H9 (cell line): ENCODE data around the gene NDE1. TPM values are rescaled to one million over a fixed set of nuclear protein-coding genes. Genes with fewer than 3 reads are reported as not detected.

Source experiments
- DNase-seq: peaks from one replicate; pipeline ENCODE4 v3.0.0-alpha.2; 2017
- H2AFZ ChIP-seq: one replicate; pipeline ENCODE4 v1.6.1; 2013; ENCODE audit warnings: mild to moderate bottlenecking, low read length, control low read depth, moderate library complexity
- H2AK5ac ChIP-seq: 2 replicates; pipeline ENCODE4 v1.6.1; 2013; ENCODE audit warnings: low read length, control low read depth, mixed read lengths; ENCODE audit not compliant: insufficient read length
- H2BK120ac ChIP-seq: one replicate; pipeline ENCODE4 v1.6.1; 2013; ENCODE audit warnings: low read depth, mild to moderate bottlenecking, low read length, control low read depth, inconsistent platforms; ENCODE audit not compliant: poor library complexity, severe bottlenecking
- H2BK12ac ChIP-seq: 2 replicates; pipeline ENCODE4 v1.6.1; 2013; ENCODE audit warnings: low read length, control low read depth, mixed read lengths, low read depth; ENCODE audit not compliant: insufficient read length
- H2BK15ac ChIP-seq: 2 replicates; pipeline ENCODE4 v1.6.1; 2013; ENCODE audit warnings: low read depth, low read length, control low read depth
- H2BK20ac ChIP-seq: one replicate; pipeline ENCODE4 v1.6.1; 2013; ENCODE audit warnings: low read depth, mild to moderate bottlenecking, low read length, control low read depth, inconsistent platforms; ENCODE audit not compliant: poor library complexity, severe bottlenecking
- H2BK5ac ChIP-seq: 2 replicates; pipeline ENCODE4 v1.6.1; 2013; ENCODE audit warnings: low read length, control low read depth, mixed read lengths; ENCODE audit not compliant: insufficient read length
- H3K14ac ChIP-seq: 2 replicates; pipeline ENCODE4 v1.6.1; 2013; ENCODE audit warnings: low read length, control low read depth; ENCODE audit not compliant: insufficient read depth
- H3K18ac ChIP-seq: 2 replicates; pipeline ENCODE4 v1.6.1; 2013; ENCODE audit warnings: low read depth, mild to moderate bottlenecking, mixed read lengths, low read length, control low read depth; ENCODE audit not compliant: insufficient read length
- H3K23ac ChIP-seq: 2 replicates; pipeline ENCODE4 v1.6.1; 2013; ENCODE audit warnings: low read length, control low read depth, mixed read lengths, low read depth; ENCODE audit not compliant: insufficient read length
- H3K23me2 ChIP-seq: 2 replicates; pipeline ENCODE4 v1.6.1; 2013; ENCODE audit warnings: low read depth, mild to moderate bottlenecking, mixed read lengths, low read length, control low read depth; ENCODE audit not compliant: insufficient read length, poor library complexity, severe bottlenecking
- H3K27ac ChIP-seq: 2 replicates; pipeline ENCODE4 v1.5.1; 2013; ENCODE audit warnings: low read length, control low read depth, mixed read lengths, low read depth; ENCODE audit not compliant: insufficient read length
- H3K27me3 ChIP-seq: 2 replicates; pipeline ENCODE4 v1.6.1; 2013; ENCODE audit warnings: low read length, control low read depth, inconsistent platforms; ENCODE audit not compliant: insufficient read depth
- H3K4ac ChIP-seq: 2 replicates; pipeline ENCODE4 v1.6.1; 2013; ENCODE audit warnings: low read depth, mild to moderate bottlenecking, control low read depth, inconsistent platforms, low read length, moderate library complexity
- H3K4me1 ChIP-seq: 2 replicates; pipeline ENCODE4 v1.6.1; 2013; ENCODE audit warnings: low read length, control low read depth, inconsistent platforms; ENCODE audit not compliant: insufficient read depth
- H3K4me2 ChIP-seq: 2 replicates; pipeline ENCODE4 v1.6.1; 2013; ENCODE audit warnings: low read length, control low read depth, mixed read lengths; ENCODE audit not compliant: insufficient read length, insufficient read depth
- H3K56ac ChIP-seq: 2 replicates; pipeline ENCODE4 v1.6.1; 2013; ENCODE audit warnings: low read depth, mild to moderate bottlenecking, mixed read lengths, low read length, control low read depth; ENCODE audit not compliant: insufficient read length
- H3K79me1 ChIP-seq: 2 replicates; pipeline ENCODE4 v1.6.1; 2013; ENCODE audit warnings: low read depth, mild to moderate bottlenecking, moderate library complexity, low read length, control low read depth, inconsistent platforms; ENCODE audit not compliant: insufficient read depth, poor library complexity, severe bottlenecking
- H3K79me2 ChIP-seq: 2 replicates; pipeline ENCODE4 v1.6.1; 2013; ENCODE audit warnings: low read length, control low read depth, inconsistent platforms; ENCODE audit not compliant: insufficient read depth
- H3K9ac ChIP-seq: 2 replicates; pipeline ENCODE4 v1.6.1; 2013; ENCODE audit warnings: low read length, control low read depth, mixed read lengths; ENCODE audit not compliant: insufficient read length; ENCODE audit errors: extremely low read depth
- H3K9me3 ChIP-seq: one replicate; pipeline ENCODE4 v1.6.1; 2013; ENCODE audit warnings: low read depth, low read length, inconsistent platforms; ENCODE audit not compliant: control insufficient read depth
- H3T11ph ChIP-seq: one replicate; pipeline ENCODE4 v1.6.1; 2013; ENCODE audit warnings: mild to moderate bottlenecking, low read length, control low read depth, inconsistent platforms
- H4K20me1 ChIP-seq: one replicate; pipeline ENCODE4 v1.6.1; 2013; ENCODE audit not compliant: control insufficient read depth, insufficient read length, insufficient read depth
- H4K5ac ChIP-seq: 2 replicates; pipeline ENCODE4 v1.6.1; 2013; ENCODE audit warnings: low read depth, mild to moderate bottlenecking, mixed read lengths, low read length, control low read depth; ENCODE audit not compliant: insufficient read length
- H4K8ac ChIP-seq: replicated peaks from 2 replicates; pipeline ENCODE4 v1.6.1; 2013; ENCODE audit warnings: low read length, control low read depth, mixed read lengths, low read depth; ENCODE audit not compliant: insufficient read length
- H4K91ac ChIP-seq: 2 replicates; pipeline ENCODE4 v1.6.1; 2013; ENCODE audit warnings: low read depth, mild to moderate bottlenecking, moderate library complexity, mixed read lengths, low read length, control low read depth; ENCODE audit not compliant: insufficient read length
- H3K27ac Mint-ChIP-seq, 3 experiments: 2 replicates in 2 of 3; 3 replicates in 1 of 3; pipeline ENCODE4 v1.8.0; 2020 to 2021; ENCODE audit warnings: mixed read lengths in 3 of 3, mild to moderate bottlenecking in 1 of 3, moderate library complexity in 1 of 3
- H3K27me3 Mint-ChIP-seq: 2 replicates; pipeline ENCODE4 v1.8.0; 2021; ENCODE audit warnings: low read depth, mild to moderate bottlenecking, moderate library complexity, mixed read lengths
- H3K36me3 Mint-ChIP-seq, 3 experiments: 2 replicates in 2 of 3; 3 replicates in 1 of 3; pipeline ENCODE4 v1.8.0; 2020 to 2021; ENCODE audit warnings: low read depth in 3 of 3, mixed read lengths in 3 of 3; ENCODE audit not compliant: insufficient read depth in 1 of 3
- H3K4me1 Mint-ChIP-seq, 2 experiments: 2 replicates each; pipeline ENCODE4 v1.8.0; 2020; ENCODE audit warnings: mixed read lengths in 2 of 2
- H3K4me3 Mint-ChIP-seq, 2 experiments: 2 replicates in 1 of 2; 3 replicates in 1 of 2; pipeline ENCODE4 v1.8.0; 2020 to 2021; ENCODE audit warnings: mild to moderate bottlenecking in 2 of 2, mixed read lengths in 2 of 2, moderate library complexity in 1 of 2
- H3K9me3 Mint-ChIP-seq, 2 experiments: 2 replicates in 1 of 2; 3 replicates in 1 of 2; pipeline ENCODE4 v1.8.0; 2020; ENCODE audit warnings: mild to moderate bottlenecking in 2 of 2, mixed read lengths in 2 of 2, moderate library complexity in 1 of 2
- CTCF ChIP-seq: fragments of 200-600 bp; sonication (generic); conservative IDR thresholded peaks from 3 replicates; pipeline ENCODE4 v1.8.0; 2021; ENCODE audit warnings: antibody characterized with exemption, mild to moderate bottlenecking
- WGBS: extraction: QIAGEN DNeasy Blood & Tissue Kit; methylation state at CpG from one replicate; pipeline ENCODE4 v1.1.7; 2013; ENCODE audit warnings: missing lambda C conversion rate, low lambda C conversion rate, mixed read lengths; ENCODE audit not compliant: insufficient read length; ENCODE audit errors: extremely low coverage; 5-methylcytosine and 5-hydroxymethylcytosine counted together
- total RNA-seq: library from RNA; stranded (reverse); gene quantifications from 2 replicates; pipeline ENCODE4 v1.2.1, GENCODE V29; 2021

NDE1 gene
- total RNA-seq, 1 experiment from 2014 or later, result 49.6 TPM

- Mint-ChIP-seq H3K36me3 (no peaks in the 10 kb centered on the region), H3K9me3 (no peaks in the 10 kb centered on the region), H3K4me3 (no peak overlapping the region), H3K4me1 (peaks cover 3% of the 10 kb centered on the region in 2 experiments; a peak in 3 of 4 replicates), H3K27ac (no peak overlapping the region), H3K27me3 (peaks cover 11% of the 10 kb centered on the region)
- DNase-seq, result no peak
- H3K79me1 ChIP-seq, result no peaks in the 10 kb centered on the region
- H3K23ac ChIP-seq, result no peak overlapping the region
- H2AK5ac ChIP-seq, result no peak overlapping the region
- H3K14ac ChIP-seq, result no peak overlapping the region
- H3K56ac ChIP-seq, result no peak overlapping the region
- no peak overlapping the region for H2BK120ac ChIP-seq
- H3K79me2 ChIP-seq, result no peaks in the 10 kb centered on the region
- no peak overlapping the region for H2BK15ac ChIP-seq
- no peaks in the 10 kb centered on the region for H4K20me1 ChIP-seq
- H2BK12ac ChIP-seq, result no peak overlapping the region
- H4K91ac ChIP-seq, result no peak overlapping the region
- H2BK20ac ChIP-seq, result no peak overlapping the region
- no peaks in the 10 kb centered on the region for H3K23me2 ChIP-seq
- H3K4me1 ChIP-seq, result no peaks in the 10 kb centered on the region
- no peak overlapping the region for H3T11ph ChIP-seq
- no peaks in the 10 kb centered on the region for H3K27me3 ChIP-seq
- no CpG with 5 or more reads among the region's 7 CpGs for WGBS
- no peak overlapping the region for H2AFZ ChIP-seq
- no peak overlapping the region for H3K4me2 ChIP-seq
- no peak overlapping the region for H3K18ac ChIP-seq
- H3K27ac ChIP-seq, result no peak overlapping the region
- H3K4ac ChIP-seq, result no peak overlapping the region
- H2BK5ac ChIP-seq, result no peak overlapping the region
- no peak overlapping the region for H4K8ac ChIP-seq
- H4K5ac ChIP-seq, result no peak overlapping the region
- no peak for TF ChIP-seq CTCF
- H3K9ac ChIP-seq, result no peak overlapping the region
- H3K9me3 ChIP-seq, result no peaks in the 10 kb centered on the region
Measured at GRCh38 chr16:15775663-15776304, 125.7 kb downstream of the NDE1 start.

Other genes starting within 250 kb of the NDE1 start
- gene BMERB1, start 215.7 kb upstream of the NDE1 start, total RNA-seq, result 16.6 and 19.5 TPM in 2 replicates
- 22.3 and 23.3 TPM in 2 replicates for gene MARF1, start 7.1 kb upstream of the NDE1 start, total RNA-seq
- gene MYH11, start 206.8 kb downstream of the NDE1 start, total RNA-seq, result 0.42 and 0.88 TPM in 2 replicates
- gene CEP20, start 238.4 kb downstream of the NDE1 start, total RNA-seq, result 36.9 and 43.8 TPM in 2 replicates